ENCODE data around the gene RNF167. TPM values are rescaled to one million over a fixed set of nuclear protein-coding genes. Genes with fewer than 3 reads are reported as not detected.
A peak's percentile ranks its signal among the peaks of the same experiment; 100 is the strongest.

The RNF167 gene
- total and polyA plus RNA-seq, 2 of the 13 experiments (the other 11 are each of a cell fraction or from before 2014, with no cell fraction given) = 44.1 to 45.4 TPM

DNA sequence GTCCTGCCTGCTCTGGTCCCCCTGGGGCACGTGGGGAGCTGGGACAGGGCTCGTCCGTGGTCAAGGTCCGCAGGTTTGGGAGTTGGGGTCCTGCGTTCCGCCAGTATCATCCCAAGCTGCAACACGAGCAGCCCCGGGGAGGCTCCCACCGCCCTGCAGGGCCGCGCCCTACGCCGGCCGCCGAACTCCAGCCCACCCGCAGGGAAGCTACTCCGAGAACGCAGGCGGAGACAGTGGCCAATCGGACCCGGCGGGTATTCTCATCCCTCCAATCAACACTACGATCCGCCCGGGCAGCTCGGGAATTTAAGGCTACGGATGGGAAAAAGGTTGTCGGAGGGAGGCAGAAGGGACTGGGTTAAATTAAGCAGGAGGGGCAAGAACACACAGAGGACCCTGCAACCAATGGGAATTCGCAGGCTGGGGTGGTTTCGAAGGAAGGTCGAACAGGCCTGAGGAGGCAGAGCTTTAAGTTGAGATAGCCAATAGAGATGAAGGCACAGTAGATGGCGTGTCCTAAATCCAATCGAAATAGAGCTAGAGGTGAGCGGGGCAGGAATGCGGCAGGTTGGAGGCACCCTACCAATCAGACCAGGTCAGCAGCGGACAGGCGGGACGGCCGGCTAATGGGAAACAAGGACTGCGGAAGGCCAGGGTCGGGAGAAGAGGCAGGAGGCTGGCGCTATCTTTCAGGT is 26.9 kb downstream of the RNF167 start (continued):
- TF ChIP-seq LRRFIP1 (CRISPR knock-in tag; conservative IDR thresholded peaks at IDR 0.05) (no peak), REXO4 (CRISPR knock-in tag; IDR thresholded peaks at IDR 0.05; ENCODE audit: borderline replicate concordance) (no peak), TMF1 (CRISPR knock-in tag; IDR thresholded peaks at IDR 0.05; ENCODE audit: low read depth) (no peak), SSRP1 (CRISPR knock-in tag; IDR thresholded peaks at IDR 0.05) (no peak), ZNF567 (CRISPR knock-in tag; IDR thresholded peaks at IDR 0.05; ENCODE audit: borderline replicate concordance) (no peak), ZNF362 (CRISPR knock-in tag; IDR thresholded peaks at IDR 0.05; ENCODE audit: borderline replicate concordance) (no peak), ZNF639 (CRISPR knock-in tag; conservative IDR thresholded peaks at IDR 0.05) (no peak), ELK4 (CRISPR knock-in tag; IDR thresholded peaks at IDR 0.05; ENCODE audit: borderline replicate concordance) (no peak), ZNF841 (CRISPR knock-in tag; IDR thresholded peaks at IDR 0.05; ENCODE audit: borderline replicate concordance) (no peak), ZNF317 (CRISPR knock-in tag; IDR thresholded peaks at IDR 0.05) (no peak), CHD2 (IDR thresholded peaks at IDR 0.05; ENCODE audit: low read depth, low read length) (peak; percentile 75), SRSF9 (IDR thresholded peaks at IDR 0.05; ENCODE audit: borderline replicate concordance, insufficient read depth, low read depth, low read length, poor library complexity, severe bottlenecking) (no peak), KMT2B (CRISPR knock-in tag; IDR thresholded peaks at IDR 0.05) (no peak; the same call in 1 of the 2 replicates), STAT6 (CRISPR knock-in tag; IDR thresholded peaks at IDR 0.05; ENCODE audit: borderline replicate concordance) (peak; percentile 15; the same call in 1 of the 2 replicates), MED8 (CRISPR knock-in tag; IDR thresholded peaks at IDR 0.05; ENCODE audit: insufficient replicate concordance) (no peak)
- TF ChIP-seq, protein P1, sequence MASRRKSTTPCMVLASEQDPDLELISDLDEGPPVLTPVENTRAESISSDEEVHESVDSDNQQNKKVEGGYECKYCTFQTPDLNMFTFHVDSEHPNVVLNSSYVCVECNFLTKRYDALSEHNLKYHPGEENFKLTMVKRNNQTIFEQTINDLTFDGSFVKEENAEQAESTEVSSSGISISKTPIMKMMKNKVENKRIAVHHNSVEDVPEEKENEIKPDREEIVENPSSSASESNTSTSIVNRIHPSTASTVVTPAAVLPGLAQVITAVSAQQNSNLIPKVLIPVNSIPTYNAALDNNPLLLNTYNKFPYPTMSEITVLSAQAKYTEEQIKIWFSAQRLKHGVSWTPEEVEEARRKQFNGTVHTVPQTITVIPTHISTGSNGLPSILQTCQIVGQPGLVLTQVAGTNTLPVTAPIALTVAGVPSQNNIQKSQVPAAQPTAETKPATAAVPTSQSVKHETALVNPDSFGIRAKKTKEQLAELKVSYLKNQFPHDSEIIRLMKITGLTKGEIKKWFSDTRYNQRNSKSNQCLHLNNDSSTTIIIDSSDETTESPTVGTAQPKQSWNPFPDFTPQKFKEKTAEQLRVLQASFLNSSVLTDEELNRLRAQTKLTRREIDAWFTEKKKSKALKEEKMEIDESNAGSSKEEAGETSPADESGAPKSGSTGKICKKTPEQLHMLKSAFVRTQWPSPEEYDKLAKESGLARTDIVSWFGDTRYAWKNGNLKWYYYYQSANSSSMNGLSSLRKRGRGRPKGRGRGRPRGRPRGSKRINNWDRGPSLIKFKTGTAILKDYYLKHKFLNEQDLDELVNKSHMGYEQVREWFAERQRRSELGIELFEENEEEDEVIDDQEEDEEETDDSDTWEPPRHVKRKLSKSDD (CRISPR knock-in tag; IDR thresholded peaks at IDR 0.05; ENCODE audit: low read depth) = no peak

All from HepG2 (cell line).